HCT116 (cell line): Measurements from ENCODE around the gene UMOD. TPM values are rescaled to one million over a fixed set of nuclear protein-coding genes. Genes with fewer than 3 reads are reported as not detected.

Source experiments
- ATAC-seq: fragments of 200-7000 bp; cut with Tn5 transposase; 2 replicates; pipeline ENCODE4 v1.9.1; 2020; ENCODE audit warnings: mild to moderate bottlenecking, moderate library complexity
- BruUV-seq: library from RNA; stranded (reverse); fragments of 400-500 nt; replicated peaks from 2 replicates; lab custom pipeline; 2021; lab: Mats Ljungman, UMichigan
- CTCF ChIA-PET: fragments of 300-600 bp; sonication (Branson Sonifier 250); formaldehyde crosslinking; loops from one replicate; lab custom pipeline; 2021; ENCODE audit warnings: antibody characterized with exemption; lab: Charles Lee
- POLR2A ChIA-PET: fragments of 300-600, 350-600 bp; sonication (Branson Sonifier 250); formaldehyde crosslinking; loops from one replicate; lab custom pipeline; 2021; ENCODE audit warnings: antibody characterized with exemption; lab: Charles Lee
- RAD21 ChIA-PET, 2 experiments: fragments of 300-600 bp; sonication (Branson Sonifier 250); formaldehyde crosslinking; loops; one replicate each; lab custom pipeline; 2023; ENCODE audit warnings: low total read pairs in 2 of 2; ENCODE audit not compliant: uncharacterized antibody in 2 of 2, unreplicated experiment in 2 of 2, low non-redundant PET in 1 of 2; lab: Charles Lee
- DNase-seq: peaks from one replicate; pipeline ENCODE4 v3.0.0-alpha.2; 2010; ENCODE audit warnings: low read depth, low spot score
- H2AFZ ChIP-seq: fragments of 200-600 bp; shearing (Covaris generic), sonication (generic); 2 replicates; pipeline ENCODE4 v1.6.1; 2017; ENCODE audit warnings: low read depth, mixed run types, mixed read lengths, antibody characterized with exemption, low read length; ENCODE audit not compliant: poor library complexity, severe bottlenecking
- H3K27ac ChIP-seq: 2 replicates; pipeline ENCODE4 v1.5.1; 2012; ENCODE audit warnings: low read depth, low read length
- H3K27me3 ChIP-seq: fragments of 200-600 bp; sonication (generic); 2 replicates; pipeline ENCODE4 v1.6.1; 2016; ENCODE audit warnings: mixed run types, low read length, mixed read lengths; ENCODE audit not compliant: insufficient read depth
- H3K36me3 ChIP-seq, 2 experiments: fragments of 200-500 bp in 1 of 2; fragments of 200-600 bp in 1 of 2; sonication (Bioruptor generic) in 1 of 2; sonication (generic) in 1 of 2; 2 replicates each; pipeline versions ENCODE4 v1.5.1 to v1.6.1; 2014 to 2016; ENCODE audit warnings: low read length in 2 of 2, inconsistent platforms in 1 of 2, mixed read lengths in 1 of 2, mixed run types in 1 of 2; ENCODE audit not compliant: insufficient read depth in 2 of 2, control insufficient read depth in 1 of 2
- H3K4me1 ChIP-seq, 2 experiments: fragments of 200-600 bp in 1 of 2; sonication (generic) in 1 of 2; 2 replicates each; pipeline versions ENCODE4 v1.5.1 to v1.6.1; 2012 to 2017; ENCODE audit warnings: low read length in 2 of 2, inconsistent platforms in 1 of 2, mild to moderate bottlenecking in 1 of 2, mixed read lengths in 1 of 2, mixed run types in 1 of 2, moderate library complexity in 1 of 2; ENCODE audit not compliant: insufficient read depth in 2 of 2, control insufficient read depth in 1 of 2
- H3K4me2 ChIP-seq: fragments of 200-600 bp; sonication (generic); 2 replicates; pipeline ENCODE4 v1.6.1; 2017; ENCODE audit warnings: mixed run types, low read length, mixed read lengths
- H3K4me3 ChIP-seq, 2 experiments: fragments of 200-600 bp in 1 of 2; sonication (generic) in 1 of 2; replicated peaks in 1 of 2; 2 replicates each; pipeline ENCODE4 v1.5.1; 2011 to 2016; ENCODE audit warnings: low read length in 2 of 2, control low read depth in 1 of 2, low read depth in 1 of 2, mild to moderate bottlenecking in 1 of 2, mixed read lengths in 1 of 2, mixed run types in 1 of 2
- H3K79me2 ChIP-seq: fragments of 200-600 bp; sonication (generic); 2 replicates; pipeline ENCODE4 v1.6.1; 2017; ENCODE audit warnings: mild to moderate bottlenecking, mixed run types, low read length, moderate library complexity, mixed read lengths; ENCODE audit not compliant: insufficient read depth
- H3K9ac ChIP-seq: fragments of 200-600 bp; sonication (generic); 2 replicates; pipeline ENCODE4 v1.6.1; 2016; ENCODE audit warnings: low read length, mixed read lengths
- H3K9me2 ChIP-seq: fragments of 200-600 bp; sonication (generic), shearing (Covaris generic); 2 replicates; pipeline ENCODE4 v1.6.1; 2017; ENCODE audit warnings: mixed run types, mild to moderate bottlenecking, moderate library complexity; ENCODE audit not compliant: insufficient read depth
- H3K9me3 ChIP-seq, 2 experiments: fragments of 200-500 bp in 1 of 2; fragments of 200-600 bp in 1 of 2; sonication (Bioruptor generic) in 1 of 2; sonication (generic) in 1 of 2; 2 replicates each; pipeline ENCODE4 v1.6.1; 2014 to 2017; ENCODE audit warnings: low read length in 2 of 2, mixed read lengths in 2 of 2, inconsistent platforms in 1 of 2, low read depth in 1 of 2, mild to moderate bottlenecking in 1 of 2, mixed run types in 1 of 2, moderate library complexity in 1 of 2; ENCODE audit not compliant: control insufficient read depth in 1 of 2, insufficient read depth in 1 of 2
- H4K20me1 ChIP-seq: fragments of 200-600 bp; sonication (generic), shearing (Covaris generic); 2 replicates; pipeline ENCODE4 v1.6.1; 2017; ENCODE audit warnings: mixed run types, mild to moderate bottlenecking, moderate library complexity; ENCODE audit not compliant: insufficient read depth
- CEBPB ChIP-seq: IDR thresholded peaks from 2 replicates; pipeline ENCODE4 v1.6.1; 2012; ENCODE audit warnings: low read depth
- EGR1 ChIP-seq: IDR thresholded peaks from 2 replicates; pipeline ENCODE4 v1.6.1; 2012; ENCODE audit warnings: low read depth
- EZH2 ChIP-seq: fragments of 200-600 bp; sonication (generic); IDR thresholded peaks from 2 replicates; pipeline ENCODE4 v1.6.1; 2017; ENCODE audit warnings: antibody characterized with exemption, mixed run types
- EZH2phosphoT487 ChIP-seq: fragments of 200-600 bp; IDR thresholded peaks from 2 replicates; pipeline ENCODE4 v1.6.1; 2018; ENCODE audit warnings: antibody characterized with exemption, borderline replicate concordance
- FOSL1 ChIP-seq: IDR thresholded peaks from 2 replicates; pipeline ENCODE4 v1.6.1; 2012; ENCODE audit warnings: low read depth
- JUND ChIP-seq: IDR thresholded peaks from 2 replicates; pipeline ENCODE4 v1.6.1; 2012
- MAX ChIP-seq: IDR thresholded peaks from 2 replicates; pipeline ENCODE4 v1.6.1; 2012
- POLR2A ChIP-seq: IDR thresholded peaks from 2 replicates; pipeline ENCODE4 v1.7.0; 2011; ENCODE audit warnings: borderline replicate concordance; ENCODE audit not compliant: insufficient read depth, insufficient read length; ENCODE audit errors: extremely low read depth
- RAD21 ChIP-seq: IDR thresholded peaks from 2 replicates; pipeline ENCODE4 v1.6.1; 2012; ENCODE audit warnings: low read depth, mild to moderate bottlenecking
- SP1 ChIP-seq: IDR thresholded peaks from 2 replicates; pipeline ENCODE4 v1.6.1; 2012; ENCODE audit warnings: low read depth
- SRF ChIP-seq: IDR thresholded peaks from 2 replicates; pipeline ENCODE4 v1.6.1; 2012; ENCODE audit warnings: low read depth
- TCF7L2 ChIP-seq: IDR thresholded peaks from 2 replicates; pipeline ENCODE4 v1.7.0; 2011; ENCODE audit warnings: borderline replicate concordance, inconsistent platforms; ENCODE audit not compliant: insufficient read depth, insufficient read length; ENCODE audit errors: extremely low read depth
- YY1 ChIP-seq: IDR thresholded peaks from 2 replicates; pipeline ENCODE4 v1.6.1; 2011; ENCODE audit warnings: low read length, low read depth, moderate library complexity, mild to moderate bottlenecking; ENCODE audit not compliant: insufficient replicate concordance; ENCODE audit errors: extremely low read depth
- ZFX ChIP-seq: fragments of 450-650 bp; IDR thresholded peaks from 2 replicates; pipeline ENCODE4 v1.6.1; 2017
- intact Hi-C: fragments of 100-400 bp; cut with micrococcal nuclease; formaldehyde crosslinking; loops from 2 replicates; pipeline ENCODE4 v1.10.0; 2022
- total RNA-seq: library from RNA; stranded (reverse); gene quantifications from one replicate; pipeline ENCODE4 v1.2.1, GENCODE V29; 2021; ENCODE audit not compliant: unreplicated experiment

The UMOD gene
- total RNA-seq, 1 experiment from 2014 or later = not detected

GRCh38 chr16:20308801-20309590 lies 43.5 kb downstream of the UMOD start (continued):
- TF ChIP-seq MAX (no peak), YY1 (no peak), CEBPB (no peak), RAD21 (no peak), ZFX (no peak), SP1 (no peak), JUND (no peak), POLR2A (no peak), SRF (no peak), EZH2phosphoT487 (no peak), TCF7L2 (no peak), EZH2 (no peak), EGR1 (no peak)

DNA sequence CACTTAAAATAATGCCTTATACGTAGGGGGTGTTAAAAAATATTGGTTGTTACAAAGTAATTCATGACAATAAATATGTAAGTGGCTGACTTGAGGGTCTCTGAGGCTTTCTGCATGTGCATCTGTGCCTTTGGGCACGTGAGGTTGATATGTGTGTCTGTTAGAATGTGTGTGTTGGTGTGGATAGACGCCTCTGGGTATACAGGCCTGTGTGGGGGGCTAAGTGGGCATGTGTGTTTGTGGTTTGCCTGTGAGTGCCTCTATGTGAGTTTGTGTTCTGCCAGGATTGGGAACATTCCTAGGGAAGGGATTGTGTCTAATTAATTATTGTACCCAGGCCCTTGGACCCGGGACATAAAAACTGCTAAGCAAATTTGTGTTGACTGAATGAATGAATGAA lies 44.2 kb downstream of the UMOD start:
- H3K27ac ChIP-seq = no peak overlapping the region
- no peaks in the 10 kb centered on the region for H3K36me3 ChIP-seq
- H3K79me2 ChIP-seq = no peaks in the 10 kb centered on the region
- ChIA-PET CTCF (interaction anchor here (1.5 kb wide), 1 partner anchor 8 kb away, joined by 7 read pairs; no protein-coding TSS in a partner anchor), RAD21 (no interaction called here), POLR2A (no interaction called here)
- no peak for TF ChIP-seq CEBPB
- no peak for TF ChIP-seq FOSL1
- no peaks in the 10 kb centered on the region for H3K9me3 ChIP-seq
- no peak overlapping the region for H3K4me3 ChIP-seq
- BruUV-seq = no TSS peak
- intact Hi-C loops = loop anchor here (10.0 kb wide), 1 partner anchor 703 kb away; no protein-coding TSS in a partner anchor
- ATAC-seq (no peak), DNase-seq (no peak)
- no peak overlapping the region for H3K4me2 ChIP-seq
- H3K27me3 ChIP-seq = peaks cover 41% of the 10 kb centered on the region
- H3K9me2 ChIP-seq = no peaks in the 10 kb centered on the region
- no peaks in the 10 kb centered on the region for H3K4me1 ChIP-seq
- no peaks in the 10 kb centered on the region for H4K20me1 ChIP-seq
- H3K9ac ChIP-seq = no peak overlapping the region
- H2AFZ ChIP-seq = no peak overlapping the region
